Vagina (tissue), 2 donors: Measurements from ENCODE around the gene MEGF9.
A peak's percentile ranks its signal among the peaks of the same experiment; 100 is the strongest.

Source experiments
- POLR2A ChIP-seq, 2 donors: fragments of 450-650 bp; IDR thresholded peaks; one replicate each; pipeline ENCODE4 v1.6.1; 2017; ENCODE audit warnings: antibody characterized with exemption in 2 of 2, mild to moderate bottlenecking in 2 of 2, moderate library complexity in 2 of 2
- POLR2AphosphoS5 ChIP-seq, 2 donors: sonication (generic); formaldehyde crosslinking; IDR thresholded peaks; one replicate each; pipeline ENCODE4 v1.9.0; 2017; ENCODE audit warnings: antibody characterized with exemption in 2 of 2, mild to moderate bottlenecking in 2 of 2, low read depth in 1 of 2; ENCODE audit not compliant: insufficient read depth in 1 of 2
- TF ChIP-seq, protein P1 (sequence below), 3 experiments: fragments of 450-650 bp in 2 of 3; fragments of 200-600 bp in 1 of 3; sonication (generic) in 1 of 3; IDR thresholded peaks; one replicate each; pipeline ENCODE4 v1.5.1; 2017 to 2019; ENCODE audit warnings: antibody characterized with exemption in 3 of 3, mild to moderate bottlenecking in 2 of 3, moderate library complexity in 2 of 3

DNA sequence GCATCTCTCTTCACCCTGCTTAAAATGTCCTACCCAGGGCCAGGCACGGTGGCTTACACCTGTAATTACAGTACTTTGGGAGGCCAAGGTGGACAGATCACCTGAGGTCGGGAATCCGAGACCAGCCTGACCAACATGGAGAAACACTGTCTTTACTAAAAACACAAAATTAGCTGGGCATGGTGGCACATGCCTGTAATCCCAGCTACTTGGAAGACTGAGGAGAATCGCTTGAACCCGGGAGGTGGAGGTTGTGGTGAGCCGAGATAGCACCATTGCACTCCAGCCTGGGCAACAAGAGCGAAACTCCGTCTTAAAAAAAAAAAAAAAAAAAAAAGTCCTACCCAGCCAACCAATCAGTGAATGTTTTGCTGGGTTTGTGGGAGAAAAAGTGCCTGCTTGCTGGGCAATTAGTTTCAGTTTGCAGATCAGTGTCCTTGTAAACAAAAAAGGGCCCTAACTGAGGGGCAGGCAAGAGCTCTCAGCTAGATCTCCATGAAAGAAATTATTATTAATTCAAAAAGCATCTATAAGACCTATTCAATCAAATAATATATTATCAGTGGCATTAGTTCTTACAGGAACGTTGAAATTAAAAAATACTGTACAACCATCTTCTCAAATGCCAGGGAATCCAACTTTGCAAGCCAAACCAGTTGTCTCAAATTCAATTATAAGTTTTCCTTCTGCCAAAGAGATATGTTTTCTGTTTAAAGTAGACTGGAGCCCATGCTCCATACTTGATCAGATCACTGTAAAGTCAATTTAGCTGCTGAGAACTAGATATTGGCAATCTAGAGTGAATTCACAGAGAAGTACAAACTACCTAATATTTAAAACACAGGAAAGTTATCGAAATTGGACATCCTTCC, 3.9 kb downstream of the MEGF9 start:
- TF ChIP-seq, protein P1, sequence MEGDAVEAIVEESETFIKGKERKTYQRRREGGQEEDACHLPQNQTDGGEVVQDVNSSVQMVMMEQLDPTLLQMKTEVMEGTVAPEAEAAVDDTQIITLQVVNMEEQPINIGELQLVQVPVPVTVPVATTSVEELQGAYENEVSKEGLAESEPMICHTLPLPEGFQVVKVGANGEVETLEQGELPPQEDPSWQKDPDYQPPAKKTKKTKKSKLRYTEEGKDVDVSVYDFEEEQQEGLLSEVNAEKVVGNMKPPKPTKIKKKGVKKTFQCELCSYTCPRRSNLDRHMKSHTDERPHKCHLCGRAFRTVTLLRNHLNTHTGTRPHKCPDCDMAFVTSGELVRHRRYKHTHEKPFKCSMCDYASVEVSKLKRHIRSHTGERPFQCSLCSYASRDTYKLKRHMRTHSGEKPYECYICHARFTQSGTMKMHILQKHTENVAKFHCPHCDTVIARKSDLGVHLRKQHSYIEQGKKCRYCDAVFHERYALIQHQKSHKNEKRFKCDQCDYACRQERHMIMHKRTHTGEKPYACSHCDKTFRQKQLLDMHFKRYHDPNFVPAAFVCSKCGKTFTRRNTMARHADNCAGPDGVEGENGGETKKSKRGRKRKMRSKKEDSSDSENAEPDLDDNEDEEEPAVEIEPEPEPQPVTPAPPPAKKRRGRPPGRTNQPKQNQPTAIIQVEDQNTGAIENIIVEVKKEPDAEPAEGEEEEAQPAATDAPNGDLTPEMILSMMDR (IDR thresholded peaks at IDR 0.05) = no peak
- TF ChIP-seq POLR2AphosphoS5 (IDR thresholded peaks at IDR 0.05; ENCODE audit: insufficient read depth in 1 of 2, low read depth in 1 of 2) (peak in 1 of 2 donors; percentile 50), POLR2A (IDR thresholded peaks at IDR 0.05) (no peak)
